Panc1 (cell line): ENCODE data around the gene EDN2.

Experiments used
- POLR2AphosphoS5 ChIP-seq: IDR thresholded peaks from 2 replicates; pipeline ENCODE4 v1.6.1; 2012; ENCODE audit warnings: mild to moderate bottlenecking, low read depth, low read length, moderate library complexity
- TF ChIP-seq, protein P1 (sequence below): fragments of 450-650 bp; IDR thresholded peaks from 2 replicates; pipeline ENCODE4 v1.5.1; 2017; ENCODE audit warnings: mild to moderate bottlenecking
- TF ChIP-seq, protein P2 (sequence below), 2 experiments: IDR thresholded peaks; 2 replicates each; pipeline ENCODE4 v1.6.1; 2011 to 2012; ENCODE audit warnings: low read depth in 2 of 2, control low read depth in 1 of 2, low read length in 1 of 2, mild to moderate bottlenecking in 1 of 2, moderate library complexity in 1 of 2; ENCODE audit not compliant: insufficient read depth in 1 of 2

DNA sequence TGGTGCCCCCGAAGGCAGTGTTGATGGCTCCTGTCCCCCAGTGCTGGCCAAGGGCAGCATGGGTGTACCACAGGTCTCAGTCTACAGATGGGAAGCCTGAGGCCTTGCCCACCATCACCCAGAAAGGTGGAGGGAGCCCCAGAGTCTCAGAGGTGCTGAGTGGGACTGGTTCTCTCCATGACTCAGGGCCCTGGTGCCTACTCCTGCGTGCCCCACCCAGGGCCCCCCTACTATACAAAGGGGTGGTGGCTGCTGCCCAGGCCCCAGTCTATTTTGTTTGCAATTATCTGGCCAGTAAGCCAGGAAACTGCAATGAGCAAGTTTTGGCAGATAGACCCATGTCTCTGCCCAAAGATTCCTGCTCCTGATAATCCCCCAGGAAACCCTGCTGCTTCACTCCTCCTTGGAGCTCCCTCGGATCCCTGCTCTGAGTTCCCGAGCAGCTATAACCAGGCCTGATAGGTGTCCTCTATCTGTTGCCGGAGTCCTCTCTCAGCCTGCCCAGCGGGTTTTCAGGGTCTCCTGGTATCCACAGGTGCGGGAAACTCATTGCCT lies 41.7 kb downstream of the EDN2 start:
- TF ChIP-seq, protein P1, sequence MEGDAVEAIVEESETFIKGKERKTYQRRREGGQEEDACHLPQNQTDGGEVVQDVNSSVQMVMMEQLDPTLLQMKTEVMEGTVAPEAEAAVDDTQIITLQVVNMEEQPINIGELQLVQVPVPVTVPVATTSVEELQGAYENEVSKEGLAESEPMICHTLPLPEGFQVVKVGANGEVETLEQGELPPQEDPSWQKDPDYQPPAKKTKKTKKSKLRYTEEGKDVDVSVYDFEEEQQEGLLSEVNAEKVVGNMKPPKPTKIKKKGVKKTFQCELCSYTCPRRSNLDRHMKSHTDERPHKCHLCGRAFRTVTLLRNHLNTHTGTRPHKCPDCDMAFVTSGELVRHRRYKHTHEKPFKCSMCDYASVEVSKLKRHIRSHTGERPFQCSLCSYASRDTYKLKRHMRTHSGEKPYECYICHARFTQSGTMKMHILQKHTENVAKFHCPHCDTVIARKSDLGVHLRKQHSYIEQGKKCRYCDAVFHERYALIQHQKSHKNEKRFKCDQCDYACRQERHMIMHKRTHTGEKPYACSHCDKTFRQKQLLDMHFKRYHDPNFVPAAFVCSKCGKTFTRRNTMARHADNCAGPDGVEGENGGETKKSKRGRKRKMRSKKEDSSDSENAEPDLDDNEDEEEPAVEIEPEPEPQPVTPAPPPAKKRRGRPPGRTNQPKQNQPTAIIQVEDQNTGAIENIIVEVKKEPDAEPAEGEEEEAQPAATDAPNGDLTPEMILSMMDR = no peak
- TF ChIP-seq, protein P2, sequence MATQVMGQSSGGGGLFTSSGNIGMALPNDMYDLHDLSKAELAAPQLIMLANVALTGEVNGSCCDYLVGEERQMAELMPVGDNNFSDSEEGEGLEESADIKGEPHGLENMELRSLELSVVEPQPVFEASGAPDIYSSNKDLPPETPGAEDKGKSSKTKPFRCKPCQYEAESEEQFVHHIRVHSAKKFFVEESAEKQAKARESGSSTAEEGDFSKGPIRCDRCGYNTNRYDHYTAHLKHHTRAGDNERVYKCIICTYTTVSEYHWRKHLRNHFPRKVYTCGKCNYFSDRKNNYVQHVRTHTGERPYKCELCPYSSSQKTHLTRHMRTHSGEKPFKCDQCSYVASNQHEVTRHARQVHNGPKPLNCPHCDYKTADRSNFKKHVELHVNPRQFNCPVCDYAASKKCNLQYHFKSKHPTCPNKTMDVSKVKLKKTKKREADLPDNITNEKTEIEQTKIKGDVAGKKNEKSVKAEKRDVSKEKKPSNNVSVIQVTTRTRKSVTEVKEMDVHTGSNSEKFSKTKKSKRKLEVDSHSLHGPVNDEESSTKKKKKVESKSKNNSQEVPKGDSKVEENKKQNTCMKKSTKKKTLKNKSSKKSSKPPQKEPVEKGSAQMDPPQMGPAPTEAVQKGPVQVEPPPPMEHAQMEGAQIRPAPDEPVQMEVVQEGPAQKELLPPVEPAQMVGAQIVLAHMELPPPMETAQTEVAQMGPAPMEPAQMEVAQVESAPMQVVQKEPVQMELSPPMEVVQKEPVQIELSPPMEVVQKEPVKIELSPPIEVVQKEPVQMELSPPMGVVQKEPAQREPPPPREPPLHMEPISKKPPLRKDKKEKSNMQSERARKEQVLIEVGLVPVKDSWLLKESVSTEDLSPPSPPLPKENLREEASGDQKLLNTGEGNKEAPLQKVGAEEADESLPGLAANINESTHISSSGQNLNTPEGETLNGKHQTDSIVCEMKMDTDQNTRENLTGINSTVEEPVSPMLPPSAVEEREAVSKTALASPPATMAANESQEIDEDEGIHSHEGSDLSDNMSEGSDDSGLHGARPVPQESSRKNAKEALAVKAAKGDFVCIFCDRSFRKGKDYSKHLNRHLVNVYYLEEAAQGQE (IDR thresholded peaks at IDR 0.05; ENCODE audit: insufficient read depth in 1 of 2, low read depth in 2 of 2, low read length in 1 of 2) = no peak
- TF ChIP-seq POLR2AphosphoS5 = no peak
